Mucosa of stomach (tissue), 1 donor: ENCODE measurements around the gene PHC3.

Experiments
- H3K27me3 ChIP-seq: one replicate; pipeline ENCODE4 v1.7.0; 2013; ENCODE audit warnings: mild to moderate bottlenecking, low read length; ENCODE audit not compliant: control insufficient read depth, insufficient read depth
- H3K36me3 ChIP-seq: one replicate; pipeline ENCODE4 v1.7.0; 2013; ENCODE audit warnings: low read length; ENCODE audit not compliant: control insufficient read depth, insufficient read depth
- H3K4me1 ChIP-seq: one replicate; pipeline ENCODE4 v1.7.0; 2013; ENCODE audit warnings: mild to moderate bottlenecking, low read length; ENCODE audit not compliant: control insufficient read depth, insufficient read depth
- H3K4me3 ChIP-seq: one replicate; pipeline ENCODE4 v1.7.0; 2013; ENCODE audit warnings: low read length
- H3K9ac ChIP-seq: one replicate; pipeline ENCODE4 v1.7.0; 2013; ENCODE audit warnings: mild to moderate bottlenecking, low read length, moderate library complexity
- H3K9me3 ChIP-seq: one replicate; pipeline ENCODE4 v1.7.0; 2013; ENCODE audit warnings: mild to moderate bottlenecking, low read length, moderate library complexity; ENCODE audit not compliant: control insufficient read depth
- donor health status: Pancreatic carcinoma.

Gene PHC3

GRCh38 chr3:170083343-170083742, 98.2 kb downstream of the PHC3 start:
- Histone ChIP-seq H3K27me3 (no peaks in the 10 kb centered on the region), H3K4me3 (no peak overlapping the region), H3K4me1 (no peaks in the 10 kb centered on the region), H3K9me3 (no peaks in the 10 kb centered on the region), H3K9ac (no peak overlapping the region), H3K36me3 (no peaks in the 10 kb centered on the region)

DNA sequence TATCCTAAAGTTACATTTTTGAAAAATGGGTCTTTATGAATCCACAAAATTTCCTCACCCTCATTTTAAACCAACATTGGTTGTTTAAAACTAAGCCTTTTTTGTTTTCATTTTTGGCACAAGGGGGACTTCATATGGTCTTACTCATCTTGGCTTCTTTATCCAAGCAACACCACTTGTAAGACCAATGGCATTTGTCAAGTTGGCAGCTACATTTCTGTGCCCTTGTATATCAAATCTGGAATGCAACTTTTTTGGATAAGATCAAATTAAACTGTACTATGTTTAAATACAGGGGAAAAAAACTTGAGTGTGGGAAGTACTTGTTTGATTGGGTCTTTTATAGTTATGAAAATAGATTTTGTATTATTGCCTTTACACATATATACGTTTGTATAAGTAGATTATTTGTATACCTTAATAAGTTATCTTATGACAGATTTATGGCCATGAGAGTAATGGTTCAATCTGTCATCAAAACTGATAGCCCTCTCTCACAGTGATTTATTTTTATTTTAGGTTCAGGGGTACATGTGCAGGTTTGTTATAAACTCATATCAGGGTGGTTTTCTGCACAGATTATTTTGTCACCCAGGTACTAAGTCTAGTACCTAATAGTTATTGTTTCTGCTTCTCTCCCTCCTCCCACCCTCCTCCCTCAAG, 100.3 kb downstream of the PHC3 start:
- no peak overlapping the region for H3K4me3 ChIP-seq

GRCh38 chr3:170080605-170081004, 100.9 kb downstream of the PHC3 start:
- no peaks in the 10 kb centered on the region for H3K27me3 ChIP-seq
- H3K9ac ChIP-seq: no peak overlapping the region
- H3K4me3 ChIP-seq: no peak overlapping the region
- no peaks in the 10 kb centered on the region for H3K9me3 ChIP-seq
- H3K36me3 ChIP-seq: no peaks in the 10 kb centered on the region
- no peaks in the 10 kb centered on the region for H3K4me1 ChIP-seq

More for the DNA sequence above, 100.3 kb downstream of the PHC3 start:
- H3K9me3 ChIP-seq: no peaks in the 10 kb centered on the region
- H3K4me1 ChIP-seq: no peaks in the 10 kb centered on the region
- no peaks in the 10 kb centered on the region for H3K36me3 ChIP-seq
- H3K27me3 ChIP-seq: no peaks in the 10 kb centered on the region
- no peak overlapping the region for H3K9ac ChIP-seq

DNA sequence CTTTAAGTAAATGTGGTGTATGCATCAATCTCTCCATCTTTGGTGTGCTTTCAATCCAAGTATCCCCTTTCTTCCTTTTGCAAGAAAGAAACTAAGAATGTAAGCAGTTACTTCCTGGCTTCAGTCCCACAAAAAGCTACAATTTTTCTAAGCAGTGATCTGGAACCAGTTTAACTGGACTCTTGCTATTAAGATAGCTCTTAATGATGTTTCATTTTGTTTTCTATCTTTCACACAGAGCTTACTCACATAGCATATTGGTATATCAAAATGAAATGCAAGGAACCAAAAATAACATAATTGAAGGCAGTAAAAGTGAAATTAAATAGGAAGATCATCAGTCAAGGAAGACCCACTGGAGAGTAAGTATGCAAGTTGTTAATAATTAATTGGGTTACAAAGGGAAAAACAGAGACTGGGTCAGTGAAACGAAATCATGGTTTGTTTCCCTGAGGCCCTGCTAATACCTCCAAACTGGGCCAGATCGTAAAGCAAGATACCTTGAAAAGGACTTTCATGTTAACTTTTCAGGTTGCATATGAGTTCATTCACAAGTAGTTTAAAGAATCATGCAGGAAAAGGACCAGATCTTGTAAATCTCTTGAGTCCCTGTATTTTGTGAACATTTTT, 101.9 kb downstream of the PHC3 start:
- H3K4me3 ChIP-seq: no peak overlapping the region
- no peaks in the 10 kb centered on the region for H3K9me3 ChIP-seq
- H3K4me1 ChIP-seq: no peaks in the 10 kb centered on the region
- no peaks in the 10 kb centered on the region for H3K27me3 ChIP-seq
- H3K36me3 ChIP-seq: no peaks in the 10 kb centered on the region
- H3K9ac ChIP-seq: no peak overlapping the region

DNA sequence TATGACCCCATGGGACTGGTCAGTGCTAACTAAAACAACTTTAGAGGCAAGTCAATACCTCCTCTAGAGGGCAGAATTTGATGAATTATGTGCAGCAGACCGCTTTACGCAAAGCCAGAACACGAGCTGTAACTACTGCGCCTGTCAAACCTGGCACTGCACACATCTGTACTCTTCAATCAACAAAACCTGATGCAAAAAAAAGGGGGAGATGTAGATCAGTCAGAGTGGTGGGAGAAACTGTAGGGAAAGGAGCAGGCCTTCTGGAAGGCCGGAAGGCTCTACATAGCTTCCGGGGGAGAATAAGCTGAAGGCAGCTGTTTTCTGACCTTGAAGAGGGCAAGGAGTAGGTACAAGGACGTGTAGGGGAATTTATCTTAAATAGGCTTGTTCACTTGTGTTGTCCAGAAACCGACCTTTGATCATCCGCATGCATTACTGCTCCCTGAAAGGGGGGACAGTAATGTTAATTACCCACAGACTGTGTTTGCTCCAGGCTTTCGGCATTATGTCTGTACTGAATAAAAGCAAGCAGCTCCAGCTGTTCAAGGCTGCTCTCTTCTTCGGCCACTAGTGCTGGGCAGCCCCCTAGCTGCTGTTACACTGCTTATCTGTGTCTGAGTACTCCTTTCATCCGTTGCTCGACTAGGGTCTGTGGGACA, 102.8 kb downstream of the PHC3 start:
- no peak overlapping the region for H3K4me3 ChIP-seq
- H3K9me3 ChIP-seq: no peaks in the 10 kb centered on the region
- H3K9ac ChIP-seq: no peak overlapping the region
- H3K27me3 ChIP-seq: no peaks in the 10 kb centered on the region
- no peaks in the 10 kb centered on the region for H3K4me1 ChIP-seq
- no peaks in the 10 kb centered on the region for H3K36me3 ChIP-seq

DNA sequence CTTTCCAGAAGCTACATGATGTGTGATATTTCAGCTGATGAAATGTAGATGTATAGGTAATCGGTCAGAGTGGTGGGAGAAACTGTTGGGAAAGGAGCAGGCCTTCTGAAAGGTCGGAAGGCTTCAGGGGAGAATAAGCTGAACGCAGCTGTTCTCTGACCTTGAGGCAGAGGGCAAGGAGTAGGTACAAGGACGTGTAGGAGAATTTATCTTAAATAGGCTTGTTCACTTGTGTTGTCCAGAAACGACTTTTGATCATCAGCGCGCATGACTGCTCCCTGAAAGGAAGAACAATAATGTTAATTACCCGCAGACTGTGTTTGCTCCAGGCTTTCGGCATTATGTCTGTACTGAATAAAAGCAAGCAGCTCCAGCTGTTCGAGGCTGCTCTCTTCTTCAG, 104.2 kb downstream of the PHC3 start:
- H3K27me3 ChIP-seq: no peaks in the 10 kb centered on the region
- no peaks in the 10 kb centered on the region for H3K9me3 ChIP-seq
- no peak overlapping the region for H3K9ac ChIP-seq
- no peaks in the 10 kb centered on the region for H3K4me1 ChIP-seq
- no peaks in the 10 kb centered on the region for H3K36me3 ChIP-seq
- no peak overlapping the region for H3K4me3 ChIP-seq

DNA sequence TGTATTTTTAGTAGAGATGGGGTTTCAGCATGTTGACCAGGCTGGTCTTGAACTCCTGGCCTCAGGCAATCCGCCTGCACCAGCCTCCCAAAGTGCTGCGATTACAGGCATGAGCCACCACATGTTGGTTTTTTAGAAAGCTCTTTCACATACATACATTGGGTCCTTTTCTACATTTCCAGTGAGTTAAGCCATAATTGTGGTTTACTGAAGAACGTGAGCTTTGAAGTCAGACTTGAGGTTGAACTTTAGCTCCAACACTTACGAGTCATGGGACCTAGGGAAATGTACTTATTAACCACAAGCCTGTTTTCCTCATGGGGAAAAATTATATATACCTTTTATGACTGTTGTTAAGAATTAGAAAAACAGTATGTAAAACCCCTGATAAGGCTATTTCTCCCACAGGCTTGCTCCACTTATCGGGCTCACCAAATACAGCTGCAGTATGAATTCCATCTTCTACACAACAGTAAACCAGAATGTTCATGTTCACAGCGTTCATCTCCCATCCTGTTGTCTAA, 104.8 kb downstream of the PHC3 start:
- Histone ChIP-seq H3K9me3 (no peaks in the 10 kb centered on the region), H3K4me1 (no peaks in the 10 kb centered on the region), H3K27me3 (no peaks in the 10 kb centered on the region), H3K9ac (no peak overlapping the region), H3K4me3 (no peak overlapping the region), H3K36me3 (no peaks in the 10 kb centered on the region)

DNA sequence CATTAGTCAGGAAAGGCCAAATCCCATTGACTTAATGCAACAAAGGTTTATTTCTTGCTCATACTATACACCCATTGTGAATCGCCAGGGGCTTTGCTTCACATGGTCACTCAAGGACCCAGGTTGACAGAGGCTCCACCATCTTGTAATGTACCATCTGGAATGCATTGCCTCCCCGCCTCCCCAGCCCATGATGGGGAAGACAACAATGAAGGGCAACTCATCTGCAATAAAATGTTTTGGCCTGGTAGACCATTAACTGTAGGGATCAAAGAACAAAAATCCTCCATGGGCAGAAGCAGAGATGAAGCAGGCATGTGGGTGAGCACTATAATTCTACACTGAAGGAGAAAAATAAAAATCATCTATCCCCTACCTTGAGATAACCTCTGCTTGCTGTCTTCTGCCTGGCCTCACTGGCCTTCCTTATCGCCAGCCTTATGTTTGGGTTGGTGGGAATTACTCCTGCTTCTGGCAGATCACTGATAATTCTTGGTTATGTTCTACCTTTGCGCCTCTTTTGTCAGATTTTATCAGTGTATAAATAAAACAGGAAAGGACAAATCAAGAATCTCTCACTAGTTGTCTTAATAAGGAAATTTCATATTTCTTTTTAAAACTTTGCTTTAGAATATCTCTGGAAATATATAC, 106.0 kb downstream of the PHC3 start:
- Histone ChIP-seq H3K27me3 (no peaks in the 10 kb centered on the region), H3K36me3 (no peaks in the 10 kb centered on the region), H3K9ac (no peak overlapping the region), H3K4me3 (no peak overlapping the region), H3K9me3 (no peaks in the 10 kb centered on the region), H3K4me1 (no peaks in the 10 kb centered on the region)

GRCh38 chr3:170064108-170064507, 117.4 kb downstream of the PHC3 start:
- H3K9ac ChIP-seq: no peak overlapping the region
- no peaks in the 10 kb centered on the region for H3K4me1 ChIP-seq
- H3K36me3 ChIP-seq: peaks cover 6% of the 10 kb centered on the region
- H3K9me3 ChIP-seq: no peaks in the 10 kb centered on the region
- H3K4me3 ChIP-seq: no peak overlapping the region
- H3K27me3 ChIP-seq: no peaks in the 10 kb centered on the region

DNA sequence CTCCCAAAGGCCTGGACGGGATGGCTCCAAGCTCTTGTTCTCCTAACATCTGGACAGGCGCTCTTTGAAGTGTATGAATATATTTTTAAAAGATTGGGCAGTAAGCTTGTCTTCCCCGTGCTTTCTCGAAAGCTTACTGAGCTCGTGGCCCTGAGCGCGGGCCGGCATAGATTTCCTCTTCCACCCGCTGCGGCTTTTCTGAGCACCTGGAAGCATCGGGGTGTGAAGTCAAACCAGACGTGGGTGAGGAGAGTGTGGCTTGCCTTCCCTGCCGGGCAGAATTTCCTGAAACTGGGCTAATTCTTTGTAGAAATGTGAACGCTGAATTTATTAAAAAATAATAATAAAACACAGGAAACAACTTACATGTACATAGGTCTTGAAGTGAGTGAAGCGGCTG, 117.8 kb downstream of the PHC3 start:
- Histone ChIP-seq H3K36me3 (peaks cover 6% of the 10 kb centered on the region), H3K27me3 (no peaks in the 10 kb centered on the region), H3K9ac (no peak overlapping the region), H3K4me3 (no peak overlapping the region), H3K4me1 (no peaks in the 10 kb centered on the region), H3K9me3 (no peaks in the 10 kb centered on the region)

- peaks cover 6% of the 10 kb centered on the region for H3K4me1 ChIP-seq
- H3K9me3 ChIP-seq: no peaks in the 10 kb centered on the region
- H3K27me3 ChIP-seq: no peaks in the 10 kb centered on the region
- no peak overlapping the region for H3K4me3 ChIP-seq
- no peak overlapping the region for H3K9ac ChIP-seq
- H3K36me3 ChIP-seq: peaks cover 6% of the 10 kb centered on the region
These were observed 118.8 kb downstream of the PHC3 start for GRCh38 chr3:170062769-170063168.

GRCh38 chr3:170062068-170062467, 119.5 kb downstream of the PHC3 start:
- Histone ChIP-seq H3K4me3 (no peak overlapping the region), H3K27me3 (no peaks in the 10 kb centered on the region), H3K36me3 (peaks cover 6% of the 10 kb centered on the region), H3K4me1 (peaks cover 13% of the 10 kb centered on the region), H3K9ac (no peak overlapping the region), H3K9me3 (no peaks in the 10 kb centered on the region)
